GM18520 (cell line): ENCODE results near the gene TGFBRAP1.
"Not testable (repeated sequence)": the region's sequence is repeated elsewhere in the genome, so short reads cannot be mapped to it uniquely, and the experiment has no call there.

Source experiments
- ATAC-seq: cut with Tn5 transposase; IDR thresholded peaks from one replicate; pipeline ENCODE4 v1.9.1; 2021; ENCODE audit not compliant: unreplicated experiment

Gene TGFBRAP1

GRCh38 chr2:105283532-105283931, 46.0 kb downstream of the TGFBRAP1 start:
- no peak for ATAC-seq

GRCh38 chr2:105280281-105280680, 49.3 kb downstream of the TGFBRAP1 start:
- no peak for ATAC-seq

GRCh38 chr2:105279126-105279525, 50.4 kb downstream of the TGFBRAP1 start:
- no peak for ATAC-seq

GRCh38 chr2:105278654-105279053, 50.9 kb downstream of the TGFBRAP1 start:
- ATAC-seq = no peak

GRCh38 chr2:105274046-105274445, 55.5 kb downstream of the TGFBRAP1 start:
- ATAC-seq = no peak

GRCh38 chr2:105272176-105272575, 57.4 kb downstream of the TGFBRAP1 start:
- ATAC-seq = no peak

- no peak for ATAC-seq
Observed at GRCh38 chr2:105271393-105272045, 58.0 kb downstream of the TGFBRAP1 start.

- ATAC-seq = no peak
Observed at GRCh38 chr2:105269426-105269825, 60.1 kb downstream of the TGFBRAP1 start.

GRCh38 chr2:105262651-105263091, 66.9 kb downstream of the TGFBRAP1 start:
- no peak for ATAC-seq

- ATAC-seq = no peak
Observed at GRCh38 chr2:105261061-105261460, 68.5 kb downstream of the TGFBRAP1 start.

- ATAC-seq = no peak
Observed at GRCh38 chr2:105258835-105259350, 70.6 kb downstream of the TGFBRAP1 start.

- no peak for ATAC-seq
Observed at GRCh38 chr2:105257981-105258380, 71.6 kb downstream of the TGFBRAP1 start.

GRCh38 chr2:105256431-105257047, 73.0 kb downstream of the TGFBRAP1 start:
- no peak for ATAC-seq

GRCh38 chr2:105255979-105256378, 73.6 kb downstream of the TGFBRAP1 start:
- no peak for ATAC-seq

- no peak for ATAC-seq
Observed at GRCh38 chr2:105254531-105255210, 74.9 kb downstream of the TGFBRAP1 start.

GRCh38 chr2:105252271-105252670, 77.3 kb downstream of the TGFBRAP1 start:
- ATAC-seq = no peak

GRCh38 chr2:105251016-105251648, 78.4 kb downstream of the TGFBRAP1 start:
- ATAC-seq = not testable (repeated sequence)

GRCh38 chr2:105249891-105250290, 79.6 kb downstream of the TGFBRAP1 start:
- ATAC-seq = no peak

GRCh38 chr2:105249181-105249580, 80.4 kb downstream of the TGFBRAP1 start:
- no peak for ATAC-seq

- ATAC-seq = no peak
Observed at GRCh38 chr2:105248316-105249070, 81.0 kb downstream of the TGFBRAP1 start.

- ATAC-seq = no peak
Observed at GRCh38 chr2:105244451-105244850, 85.1 kb downstream of the TGFBRAP1 start.
